ENCODE data around the gene B4GALNT3. TPM values are rescaled to one million over a fixed set of nuclear protein-coding genes. Genes with fewer than 3 reads are reported as not detected.

Gene B4GALNT3
- total RNA-seq, 1 donor, result 0.10 TPM

GRCh38 chr12:509500-509899 is 49.8 kb downstream of the B4GALNT3 start:
- H3K9me3 ChIP-seq (ENCODE audit: low read depth, low read length), result no peaks in the 10 kb centered on the region
- no peaks in the 10 kb centered on the region for H3K4me1 ChIP-seq (ENCODE audit: insufficient read depth, low read length)
- no peak overlapping the region for H3K4me3 ChIP-seq (ENCODE audit: low read length)
- H3K27me3 ChIP-seq (ENCODE audit: insufficient read depth, low read length), result no peaks in the 10 kb centered on the region

GRCh38 chr12:510071-510825 is 50.5 kb downstream of the B4GALNT3 start:
- H3K9me3 ChIP-seq (ENCODE audit: low read depth, low read length), result no peaks in the 10 kb centered on the region
- no peak overlapping the region for H3K4me3 ChIP-seq (ENCODE audit: low read length)
- no peaks in the 10 kb centered on the region for H3K4me1 ChIP-seq (ENCODE audit: insufficient read depth, low read length)
- no peaks in the 10 kb centered on the region for H3K27me3 ChIP-seq (ENCODE audit: insufficient read depth, low read length)

DNA sequence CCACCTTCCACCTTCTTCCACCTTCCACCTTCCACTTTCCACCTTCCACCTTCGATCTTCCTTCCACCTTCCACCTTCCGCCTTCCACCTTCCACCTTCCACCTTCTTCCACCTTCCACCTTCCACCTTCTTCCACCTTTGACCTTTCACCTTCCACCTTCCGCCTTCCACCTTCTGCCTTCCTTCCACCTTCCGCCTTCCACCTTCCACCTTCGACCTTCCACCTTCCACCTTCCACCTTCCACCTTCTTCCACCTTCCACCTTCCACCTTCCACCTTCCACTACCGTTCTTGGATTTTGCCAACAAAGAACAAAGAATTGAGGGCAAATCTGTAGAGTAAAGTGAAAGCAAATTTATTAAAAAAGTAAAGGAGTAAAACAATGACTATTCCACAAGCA is 53.2 kb downstream of the B4GALNT3 start:
- Histone ChIP-seq H3K4me1 (ENCODE audit: insufficient read depth, low read length) (no peaks in the 10 kb centered on the region), H3K27me3 (ENCODE audit: insufficient read depth, low read length) (no peaks in the 10 kb centered on the region), H3K9me3 (ENCODE audit: low read depth, low read length) (no peaks in the 10 kb centered on the region), H3K4me3 (ENCODE audit: low read length) (no peak overlapping the region)

DNA sequence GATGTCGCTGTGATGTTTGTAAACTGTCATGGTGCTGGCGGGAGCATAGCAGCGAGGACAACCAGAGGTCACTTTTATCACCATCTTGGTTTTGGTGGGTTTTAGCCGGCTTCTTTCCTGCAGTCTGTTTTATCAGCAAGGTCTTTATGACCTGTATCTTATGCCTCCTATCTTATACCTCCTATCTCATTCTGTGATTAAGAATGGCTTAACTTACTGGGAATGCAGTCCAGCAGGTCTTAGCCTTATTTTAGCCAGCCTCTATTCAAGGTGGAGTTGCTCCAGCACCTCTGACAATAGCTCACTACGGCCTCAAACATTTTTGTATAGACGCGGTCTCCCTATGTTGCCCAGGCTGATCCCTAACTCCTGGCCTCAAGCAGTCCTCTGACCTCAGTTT is 53.7 kb downstream of the B4GALNT3 start:
- H3K9me3 ChIP-seq (ENCODE audit: low read depth, low read length), result no peaks in the 10 kb centered on the region
- no peaks in the 10 kb centered on the region for H3K4me1 ChIP-seq (ENCODE audit: insufficient read depth, low read length)
- no peaks in the 10 kb centered on the region for H3K27me3 ChIP-seq (ENCODE audit: insufficient read depth, low read length)
- no peak overlapping the region for H3K4me3 ChIP-seq (ENCODE audit: low read length)

DNA sequence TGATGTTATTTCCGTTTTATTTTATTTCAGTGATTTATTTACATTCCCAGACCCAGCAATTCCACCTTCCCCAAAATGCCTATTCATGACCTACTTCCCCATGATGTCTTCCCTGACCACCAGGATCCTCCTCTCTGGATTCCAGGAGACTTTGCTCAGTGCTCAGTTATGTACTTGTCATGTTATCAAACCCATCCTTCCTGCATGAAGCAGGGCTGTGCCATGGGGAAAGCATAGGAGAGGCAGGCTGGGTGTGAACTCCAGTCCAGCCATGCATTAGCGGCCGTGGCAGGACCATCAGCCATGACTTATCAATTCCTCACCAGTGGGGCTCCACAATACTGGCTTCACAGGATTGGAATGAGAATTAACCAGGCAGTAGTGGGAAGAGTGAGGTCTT is 57.8 kb downstream of the B4GALNT3 start:
- Histone ChIP-seq H3K27me3 (ENCODE audit: insufficient read depth, low read length) (no peaks in the 10 kb centered on the region), H3K9me3 (ENCODE audit: low read depth, low read length) (no peaks in the 10 kb centered on the region), H3K4me1 (ENCODE audit: insufficient read depth, low read length) (no peaks in the 10 kb centered on the region), H3K4me3 (ENCODE audit: low read length) (no peak overlapping the region)

- H3K4me3 ChIP-seq (ENCODE audit: low read length), result no peak overlapping the region
- H3K9me3 ChIP-seq (ENCODE audit: low read depth, low read length), result no peaks in the 10 kb centered on the region
- no peaks in the 10 kb centered on the region for H3K4me1 ChIP-seq (ENCODE audit: insufficient read depth, low read length)
- no peaks in the 10 kb centered on the region for H3K27me3 ChIP-seq (ENCODE audit: insufficient read depth, low read length)
These were observed 60.4 kb downstream of the B4GALNT3 start for GRCh38 chr12:520119-520518.

- H3K27me3 ChIP-seq (ENCODE audit: insufficient read depth, low read length), result no peaks in the 10 kb centered on the region
- H3K4me1 ChIP-seq (ENCODE audit: insufficient read depth, low read length), result no peaks in the 10 kb centered on the region
- H3K9me3 ChIP-seq (ENCODE audit: low read depth, low read length), result no peaks in the 10 kb centered on the region
- H3K4me3 ChIP-seq (ENCODE audit: low read length), result no peak overlapping the region
These were observed 63.1 kb downstream of the B4GALNT3 start for GRCh38 chr12:522692-523378.

DNA sequence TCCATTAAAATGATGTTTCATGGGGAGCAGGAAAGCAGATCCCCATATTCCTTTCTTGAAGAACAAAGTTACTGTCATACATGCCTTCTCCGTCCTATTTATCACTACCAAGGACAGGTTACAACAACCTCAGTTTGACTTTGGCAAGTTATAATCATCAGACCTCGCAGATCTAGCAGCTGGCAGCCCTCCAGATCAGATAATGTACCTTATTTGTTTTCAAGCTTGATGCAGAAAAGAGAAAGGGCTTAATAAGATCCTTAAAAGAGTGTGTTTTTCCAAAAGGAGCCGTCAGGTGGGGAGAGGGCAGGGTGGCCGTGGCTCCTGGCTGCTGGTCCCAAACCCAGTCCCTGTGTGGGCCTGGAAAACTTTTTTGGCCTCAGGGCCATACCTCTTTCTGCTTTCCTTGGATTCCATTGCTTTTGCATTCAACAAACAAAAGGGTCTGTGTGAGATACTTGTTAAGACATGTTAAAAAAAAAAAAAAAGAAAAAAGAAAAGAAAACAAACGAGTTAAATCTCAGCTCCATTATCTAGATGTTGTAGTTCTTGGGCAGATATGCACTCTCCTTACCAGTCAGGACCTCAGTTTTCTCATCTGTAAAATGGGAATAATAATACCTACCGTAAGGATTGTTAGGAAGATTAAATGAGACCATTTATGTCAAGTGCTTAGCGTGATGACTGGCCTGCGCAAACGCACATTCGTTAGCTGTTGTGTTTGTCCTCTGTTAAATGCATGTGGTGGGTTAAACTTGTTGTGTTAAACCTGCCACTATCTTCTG is 64.6 kb downstream of the B4GALNT3 start:
- Histone ChIP-seq H3K27me3 (ENCODE audit: insufficient read depth, low read length) (no peaks in the 10 kb centered on the region), H3K4me3 (ENCODE audit: low read length) (no peak overlapping the region), H3K9me3 (ENCODE audit: low read depth, low read length) (no peaks in the 10 kb centered on the region), H3K4me1 (ENCODE audit: insufficient read depth, low read length) (no peaks in the 10 kb centered on the region)

GRCh38 chr12:526089-526488 is 66.3 kb downstream of the B4GALNT3 start:
- Histone ChIP-seq H3K27me3 (ENCODE audit: insufficient read depth, low read length) (no peaks in the 10 kb centered on the region), H3K4me3 (ENCODE audit: low read length) (no peak overlapping the region), H3K4me1 (ENCODE audit: insufficient read depth, low read length) (no peaks in the 10 kb centered on the region), H3K9me3 (ENCODE audit: low read depth, low read length) (peaks cover 7% of the 10 kb centered on the region)

DNA sequence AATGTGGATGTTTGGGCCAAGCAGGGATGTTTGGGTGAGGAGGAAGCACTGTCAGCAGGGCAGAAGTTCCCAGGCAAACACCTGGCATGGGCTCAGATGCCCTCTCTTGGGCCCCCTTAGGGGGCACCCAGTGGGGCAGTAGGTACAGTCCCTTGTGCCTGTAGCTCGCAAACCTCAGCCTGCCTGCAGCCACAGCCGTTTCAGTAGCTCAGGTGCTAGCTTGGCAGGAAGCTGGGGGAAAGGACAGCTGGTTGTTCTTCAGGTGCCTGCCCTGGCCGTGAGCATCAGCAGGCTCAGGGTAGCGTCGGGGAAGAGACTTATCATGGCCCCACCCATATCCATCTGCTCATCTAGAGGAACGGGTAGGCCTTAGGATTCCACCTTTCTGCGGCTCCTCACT is 67.5 kb downstream of the B4GALNT3 start:
- H3K4me1 ChIP-seq (ENCODE audit: insufficient read depth, low read length), result no peaks in the 10 kb centered on the region

DNA sequence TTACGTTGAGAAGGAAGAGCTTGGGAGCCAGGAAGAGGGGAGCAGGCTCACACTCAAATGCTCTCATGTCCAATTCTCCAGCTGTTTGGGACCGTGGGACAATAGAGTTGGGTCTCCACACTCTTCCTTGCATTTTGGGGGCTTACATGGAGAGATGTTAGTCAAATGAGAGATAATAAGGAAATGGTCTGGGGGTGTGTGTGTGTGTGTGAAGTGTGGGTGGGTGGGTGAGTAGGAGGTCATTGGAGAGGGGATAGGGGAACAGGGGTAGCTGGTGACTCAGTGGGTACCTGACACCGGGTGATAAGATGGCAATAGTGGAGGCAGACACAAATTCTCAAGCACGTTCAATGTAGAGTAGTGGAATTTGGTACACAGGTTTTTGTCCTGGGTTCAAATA is 68.0 kb downstream of the B4GALNT3 start:
- H3K27me3 ChIP-seq (ENCODE audit: insufficient read depth, low read length), result no peaks in the 10 kb centered on the region
- no peak overlapping the region for H3K4me3 ChIP-seq (ENCODE audit: low read length)
- H3K4me1 ChIP-seq (ENCODE audit: insufficient read depth, low read length), result no peaks in the 10 kb centered on the region
- H3K9me3 ChIP-seq (ENCODE audit: low read depth, low read length), result peaks cover 7% of the 10 kb centered on the region

More for the DNA sequence above, 67.5 kb downstream of the B4GALNT3 start:
- H3K9me3 ChIP-seq (ENCODE audit: low read depth, low read length), result peaks cover 7% of the 10 kb centered on the region
- H3K27me3 ChIP-seq (ENCODE audit: insufficient read depth, low read length), result no peaks in the 10 kb centered on the region
- H3K4me3 ChIP-seq (ENCODE audit: low read length), result no peak overlapping the region

GRCh38 chr12:530308-530707 is 70.6 kb downstream of the B4GALNT3 start:
- Histone ChIP-seq H3K4me3 (ENCODE audit: low read length) (no peak overlapping the region), H3K9me3 (ENCODE audit: low read depth, low read length) (peaks cover 7% of the 10 kb centered on the region), H3K4me1 (ENCODE audit: insufficient read depth, low read length) (no peaks in the 10 kb centered on the region), H3K27me3 (ENCODE audit: insufficient read depth, low read length) (no peaks in the 10 kb centered on the region)

DNA sequence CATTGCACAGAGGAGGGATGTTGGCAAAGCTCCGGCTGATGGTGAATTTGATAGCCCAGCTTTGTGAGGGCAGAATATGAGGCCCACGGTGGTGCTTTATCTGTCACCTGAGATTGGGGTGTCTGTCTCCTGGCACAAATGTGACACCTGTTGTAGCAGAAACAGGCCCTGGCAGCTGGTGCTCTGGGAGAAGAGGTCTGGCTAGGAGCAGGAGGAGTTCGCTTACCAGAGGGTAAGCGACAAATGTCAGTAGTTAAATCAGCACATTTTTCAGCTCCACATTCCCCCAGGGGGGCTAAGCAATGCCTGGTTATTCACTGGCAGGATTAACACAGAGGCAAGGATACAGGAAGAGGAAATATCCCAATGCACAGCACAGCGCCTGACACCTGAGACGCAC is 71.1 kb downstream of the B4GALNT3 start:
- no peak overlapping the region for H3K4me3 ChIP-seq (ENCODE audit: low read length)
- H3K9me3 ChIP-seq (ENCODE audit: low read depth, low read length), result peaks cover 7% of the 10 kb centered on the region
- no peaks in the 10 kb centered on the region for H3K27me3 ChIP-seq (ENCODE audit: insufficient read depth, low read length)
- H3K4me1 ChIP-seq (ENCODE audit: insufficient read depth, low read length), result no peaks in the 10 kb centered on the region

GRCh38 chr12:531951-532585 is 72.3 kb downstream of the B4GALNT3 start:
- peaks cover 7% of the 10 kb centered on the region for H3K9me3 ChIP-seq (ENCODE audit: low read depth, low read length)
- no peak overlapping the region for H3K4me3 ChIP-seq (ENCODE audit: low read length)
- no peaks in the 10 kb centered on the region for H3K4me1 ChIP-seq (ENCODE audit: insufficient read depth, low read length)
- no peaks in the 10 kb centered on the region for H3K27me3 ChIP-seq (ENCODE audit: insufficient read depth, low read length)

Data from mononuclear cell (primary cell).